OCI-LY7 (cell line): ENCODE results near the gene DGLUCY. TPM values are rescaled to one million over a fixed set of nuclear protein-coding genes. Genes with fewer than 3 reads are reported as not detected.

Experiments
- BruUV-seq: library from RNA; stranded (reverse); fragments of 400-500 nt; replicated peaks from 2 replicates; lab custom pipeline; 2021; lab: Mats Ljungman, UMichigan
- CTCF ChIA-PET: fragments of 300-600 bp; sonication (Branson Sonifier 250); formaldehyde crosslinking; loops from one replicate; lab custom pipeline; 2022; ENCODE audit warnings: antibody characterized with exemption; ENCODE audit not compliant: unreplicated experiment; lab: Charles Lee
- POLR2A ChIA-PET: fragments of 300-600 bp; sonication (Branson Sonifier 250); formaldehyde crosslinking; loops from one replicate; lab custom pipeline; 2022; ENCODE audit warnings: antibody characterized with exemption; lab: Charles Lee
- DNase-seq: peaks from one replicate; pipeline ENCODE4 v3.0.0-alpha.2; 2015; ENCODE audit warnings: low spot score
- H2AFZ ChIP-seq: fragments of 200-600 bp; sonication (generic), shearing (Covaris generic); 2 replicates; pipeline ENCODE4 v1.6.1; 2014; ENCODE audit warnings: mild to moderate bottlenecking, antibody characterized with exemption, low read length, moderate library complexity
- H3K27ac ChIP-seq: fragments of 200-600 bp; sonication (generic); 2 replicates; pipeline ENCODE4 v1.5.1; 2014; ENCODE audit warnings: mixed run types, low read depth, mild to moderate bottlenecking, moderate library complexity, low read length, inconsistent platforms; ENCODE audit not compliant: poor library complexity, severe bottlenecking
- H3K36me3 ChIP-seq: fragments of 200-600 bp; sonication (generic); 2 replicates; pipeline ENCODE4 v1.6.1; 2014; ENCODE audit warnings: mild to moderate bottlenecking, antibody characterized with exemption, low read length, moderate library complexity, mixed read lengths; ENCODE audit not compliant: insufficient read depth
- H3K4me1 ChIP-seq: fragments of 200-600 bp; sonication (generic); 2 replicates; pipeline ENCODE4 v1.5.1; 2014; ENCODE audit warnings: mild to moderate bottlenecking, low read length; ENCODE audit not compliant: insufficient read depth, poor library complexity, severe bottlenecking
- H3K4me2 ChIP-seq: fragments of 200-600 bp; sonication (generic); 2 replicates; pipeline ENCODE4 v1.6.1; 2014; ENCODE audit warnings: mild to moderate bottlenecking, low read length
- H3K4me3 ChIP-seq: fragments of 200-600 bp; sonication (generic); 2 replicates; pipeline ENCODE4 v1.5.1; 2014; ENCODE audit warnings: mild to moderate bottlenecking, low read depth, low read length; ENCODE audit not compliant: poor library complexity, severe bottlenecking
- H3K79me2 ChIP-seq: fragments of 200-600 bp; sonication (generic); 2 replicates; pipeline ENCODE4 v1.6.1; 2016; ENCODE audit warnings: low read depth, mild to moderate bottlenecking, low read length, moderate library complexity, mixed read lengths; ENCODE audit not compliant: insufficient read depth
- H3K9me2 ChIP-seq: fragments of 200-600 bp; sonication (generic); 2 replicates; pipeline ENCODE4 v1.6.1; 2016; ENCODE audit warnings: mild to moderate bottlenecking, low read length, mixed read lengths; ENCODE audit not compliant: insufficient read depth
- H3K9me3 ChIP-seq: fragments of 200-600 bp; sonication (generic); 2 replicates; pipeline ENCODE4 v1.6.1; 2014; ENCODE audit warnings: mild to moderate bottlenecking, mixed run types, low read length, mixed read lengths
- H4K20me1 ChIP-seq: fragments of 200-600 bp; sonication (generic); 2 replicates; pipeline ENCODE4 v1.6.1; 2014; ENCODE audit warnings: mild to moderate bottlenecking, antibody characterized with exemption, low read length, moderate library complexity, mixed read lengths; ENCODE audit not compliant: insufficient read depth
- EZH2phosphoT487 ChIP-seq: fragments of 200-600 bp; sonication (generic); IDR thresholded peaks from 2 replicates; pipeline ENCODE4 v1.6.1; 2018; ENCODE audit warnings: low read depth, borderline replicate concordance, mild to moderate bottlenecking, mixed run types, antibody characterized with exemption, low read length, moderate library complexity, mixed read lengths
- intact Hi-C: fragments of 100-400 bp; cut with micrococcal nuclease; formaldehyde crosslinking; loops from one replicate; pipeline ENCODE4 v1.10.0; 2022; ENCODE audit not compliant: unreplicated experiment
- total RNA-seq, 2 experiments: library from RNA; depleted of rRNA in 1 of 2; stranded (reverse); fragments of >200 nt in 1 of 2; shearing (Covaris generic) in 1 of 2; gene quantifications; 2 replicates each; pipeline ENCODE4 v1.2.3, GENCODE V29; 2014 to 2022
- TF ChIP-seq, protein P1 (sequence below): fragments of 200-600 bp; sonication (generic); conservative IDR thresholded peaks from 2 replicates; pipeline ENCODE4 v1.5.1; 2014; ENCODE audit warnings: mild to moderate bottlenecking, antibody characterized with exemption, low read length, moderate library complexity, mixed read lengths

DGLUCY gene
- total RNA-seq, 2 experiments from 2014 or later, result 37.6 to 56.8 TPM

DNA sequence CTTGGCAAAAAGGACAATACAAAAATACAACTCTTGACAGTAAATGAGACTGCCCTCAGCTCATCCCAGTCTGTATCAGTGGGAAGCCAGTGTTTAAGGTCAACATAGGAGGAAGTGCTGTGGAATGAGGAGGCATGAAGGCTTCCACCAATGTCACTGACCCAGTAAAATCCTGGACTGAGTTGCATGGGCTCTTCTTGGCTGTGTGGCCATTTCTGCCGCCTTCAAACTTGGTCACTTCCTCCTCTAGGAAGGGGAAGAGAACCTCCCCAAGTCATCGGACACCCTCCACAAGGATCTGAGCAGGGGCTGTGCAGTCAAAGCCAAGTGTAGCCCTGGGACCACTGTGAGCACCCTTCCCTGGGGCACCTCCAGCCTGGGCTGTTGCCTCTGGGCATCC is 118.7 kb downstream of the DGLUCY start:
- no peaks in the 10 kb centered on the region for H3K9me2 ChIP-seq
- no peaks in the 10 kb centered on the region for H3K79me2 ChIP-seq
- H3K27ac ChIP-seq, result no peak overlapping the region
- intact Hi-C loops, result no loop called here
- no peak for DNase-seq
- H3K4me1 ChIP-seq, result peaks cover 31% of the 10 kb centered on the region
- H3K36me3 ChIP-seq, result peaks cover 12% of the 10 kb centered on the region
- ChIA-PET CTCF (no interaction called here), POLR2A (no interaction called here)
- no TSS peak for BruUV-seq
- H3K4me2 ChIP-seq, result no peak overlapping the region
- H3K4me3 ChIP-seq, result no peak overlapping the region
- no peak overlapping the region for H2AFZ ChIP-seq
- no peaks in the 10 kb centered on the region for H4K20me1 ChIP-seq
- TF ChIP-seq, protein P1, sequence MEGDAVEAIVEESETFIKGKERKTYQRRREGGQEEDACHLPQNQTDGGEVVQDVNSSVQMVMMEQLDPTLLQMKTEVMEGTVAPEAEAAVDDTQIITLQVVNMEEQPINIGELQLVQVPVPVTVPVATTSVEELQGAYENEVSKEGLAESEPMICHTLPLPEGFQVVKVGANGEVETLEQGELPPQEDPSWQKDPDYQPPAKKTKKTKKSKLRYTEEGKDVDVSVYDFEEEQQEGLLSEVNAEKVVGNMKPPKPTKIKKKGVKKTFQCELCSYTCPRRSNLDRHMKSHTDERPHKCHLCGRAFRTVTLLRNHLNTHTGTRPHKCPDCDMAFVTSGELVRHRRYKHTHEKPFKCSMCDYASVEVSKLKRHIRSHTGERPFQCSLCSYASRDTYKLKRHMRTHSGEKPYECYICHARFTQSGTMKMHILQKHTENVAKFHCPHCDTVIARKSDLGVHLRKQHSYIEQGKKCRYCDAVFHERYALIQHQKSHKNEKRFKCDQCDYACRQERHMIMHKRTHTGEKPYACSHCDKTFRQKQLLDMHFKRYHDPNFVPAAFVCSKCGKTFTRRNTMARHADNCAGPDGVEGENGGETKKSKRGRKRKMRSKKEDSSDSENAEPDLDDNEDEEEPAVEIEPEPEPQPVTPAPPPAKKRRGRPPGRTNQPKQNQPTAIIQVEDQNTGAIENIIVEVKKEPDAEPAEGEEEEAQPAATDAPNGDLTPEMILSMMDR, result no peak
- no peak for TF ChIP-seq EZH2phosphoT487
- peaks cover 12% of the 10 kb centered on the region for H3K9me3 ChIP-seq

DNA sequence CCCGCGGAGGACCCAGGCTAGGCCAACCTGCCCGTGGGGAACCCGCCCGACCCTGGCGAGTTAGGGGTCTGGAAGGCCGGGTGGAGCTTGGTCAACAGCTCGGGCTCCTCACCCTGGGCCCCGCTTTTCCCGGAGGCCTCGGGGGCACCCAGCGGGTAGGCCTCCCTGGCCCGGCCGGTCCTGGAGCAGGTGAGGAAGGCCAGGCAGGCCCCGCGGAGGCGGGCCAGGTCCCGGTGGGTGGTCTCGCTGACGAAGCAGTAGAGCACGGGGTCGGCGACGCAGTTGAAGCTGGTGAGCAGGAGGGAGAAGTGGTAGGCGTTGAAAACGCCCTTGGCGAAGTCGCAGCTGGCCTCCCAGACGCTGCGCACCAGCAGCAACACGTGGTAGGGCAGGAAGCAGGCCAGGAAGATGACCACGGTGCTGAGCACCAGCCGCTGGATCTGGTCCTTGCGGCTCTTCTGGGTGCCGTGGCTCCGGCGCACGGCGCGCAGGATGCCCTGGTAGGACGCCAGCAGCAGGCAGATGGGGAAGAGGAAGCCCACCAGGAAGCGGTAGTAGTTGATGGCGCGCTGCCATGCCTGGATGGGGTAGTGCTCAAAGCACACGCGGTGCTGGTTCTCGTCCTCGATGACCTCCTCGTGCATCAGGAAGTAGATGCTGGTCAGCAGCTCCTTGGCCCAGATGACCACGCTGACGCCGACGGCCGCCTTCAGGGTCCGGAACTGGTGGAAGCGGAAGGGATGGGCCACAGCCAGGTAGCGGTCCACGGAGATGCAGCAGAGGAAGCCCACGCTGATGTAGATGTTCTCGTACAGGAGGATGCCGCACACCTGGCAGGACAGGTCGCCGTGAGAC is 120.3 kb downstream of the DGLUCY start:
- DNase-seq, result no peak
- TF ChIP-seq, protein P1, result no peak
- TF ChIP-seq EZH2phosphoT487, result no peak

DNA sequence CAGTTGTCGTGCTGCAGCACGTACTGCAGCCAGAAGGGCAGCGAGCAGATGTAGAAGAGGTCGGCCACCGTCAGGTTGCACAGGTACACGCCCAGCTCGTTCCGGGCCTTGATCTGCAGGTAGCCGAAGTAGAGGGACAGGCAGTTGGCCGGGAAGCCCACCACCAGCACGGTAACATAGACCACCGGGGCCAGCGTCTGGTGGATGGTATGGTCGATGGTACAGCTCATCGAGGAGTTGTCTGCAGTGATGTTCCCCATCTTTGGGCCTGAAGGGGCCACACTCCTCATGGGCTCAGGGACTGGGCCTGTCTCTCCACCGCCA is 120.9 kb downstream of the DGLUCY start:
- no peak overlapping the region for H3K4me2 ChIP-seq
- no peaks in the 10 kb centered on the region for H3K79me2 ChIP-seq
- no peak overlapping the region for H3K4me3 ChIP-seq
- no TSS peak for BruUV-seq
- H3K4me1 ChIP-seq, result peaks cover 9% of the 10 kb centered on the region
- intact Hi-C loops, result no loop called here
- no peak overlapping the region for H3K27ac ChIP-seq
- no peak overlapping the region for H2AFZ ChIP-seq
- ChIA-PET POLR2A (no interaction called here), CTCF (no interaction called here)
- H4K20me1 ChIP-seq, result no peaks in the 10 kb centered on the region
- DNase-seq, result no peak
- TF ChIP-seq EZH2phosphoT487, result no peak
- TF ChIP-seq, protein P1, result no peak
- peaks cover 12% of the 10 kb centered on the region for H3K36me3 ChIP-seq
- H3K9me3 ChIP-seq, result peaks cover 12% of the 10 kb centered on the region
- no peaks in the 10 kb centered on the region for H3K9me2 ChIP-seq

More for the DNA sequence above, 120.3 kb downstream of the DGLUCY start:
- H3K4me2 ChIP-seq, result no peak overlapping the region
- BruUV-seq, result no TSS peak
- intact Hi-C loops, result no loop called here
- ChIA-PET CTCF (no interaction called here), POLR2A (no interaction called here)
- H2AFZ ChIP-seq, result no peak overlapping the region
- H3K4me1 ChIP-seq, result peaks cover 15% of the 10 kb centered on the region
- H3K27ac ChIP-seq, result no peak overlapping the region
- H3K36me3 ChIP-seq, result peaks cover 12% of the 10 kb centered on the region
- no peaks in the 10 kb centered on the region for H3K9me2 ChIP-seq
- H4K20me1 ChIP-seq, result no peaks in the 10 kb centered on the region
- H3K79me2 ChIP-seq, result no peaks in the 10 kb centered on the region
- no peak overlapping the region for H3K4me3 ChIP-seq
- peaks cover 12% of the 10 kb centered on the region for H3K9me3 ChIP-seq
